Immature natural killer cell (primary cell): ENCODE results near the gene CARD10. TPM values are rescaled to one million over a fixed set of nuclear protein-coding genes. Genes with fewer than 3 reads are reported as not detected.
A peak's percentile ranks its signal among the peaks of the same experiment; 100 is the strongest.

ENCODE experiments used
- DNase-seq, 3 donors: peaks; one replicate each; pipeline ENCODE4 v3.0.0; 2022; ENCODE audit warnings: mixed read lengths in 1 of 3
- H3K27ac Mint-ChIP-seq, 6 donors: one replicate each; pipeline ENCODE4 v1.8.0; 2020; ENCODE audit warnings: mixed read lengths in 6 of 6, mild to moderate bottlenecking in 5 of 6, inconsistent platforms in 4 of 6, moderate library complexity in 3 of 6
- H3K27me3 Mint-ChIP-seq, 3 donors: one replicate each; pipeline ENCODE4 v1.8.0; 2020 to 2021; ENCODE audit warnings: low read depth in 3 of 3, mild to moderate bottlenecking in 3 of 3, mixed read lengths in 3 of 3, moderate library complexity in 3 of 3, inconsistent platforms in 1 of 3
- H3K36me3 Mint-ChIP-seq, 3 donors: one replicate each; pipeline ENCODE4 v1.8.0; 2020; ENCODE audit warnings: mixed read lengths in 3 of 3, inconsistent platforms in 2 of 3, mild to moderate bottlenecking in 2 of 3
- H3K4me1 Mint-ChIP-seq, 2 donors: one replicate each; pipeline ENCODE4 v1.8.0; 2020; ENCODE audit warnings: inconsistent platforms in 2 of 2, mild to moderate bottlenecking in 2 of 2, mixed read lengths in 2 of 2, moderate library complexity in 1 of 2
- H3K4me3 Mint-ChIP-seq, 5 donors: one replicate each; pipeline ENCODE4 v1.8.0; 2020; ENCODE audit warnings: mild to moderate bottlenecking in 5 of 5, mixed read lengths in 5 of 5, inconsistent platforms in 3 of 5, moderate library complexity in 3 of 5
- H3K9me3 Mint-ChIP-seq, 6 donors: one replicate each; pipeline ENCODE4 v1.8.0; 2020; ENCODE audit warnings: mild to moderate bottlenecking in 6 of 6, mixed read lengths in 6 of 6, inconsistent platforms in 4 of 6, moderate library complexity in 3 of 6
- polyA plus RNA-seq, 3 donors: library from polyadenylated mRNA; unstranded; fragments of 300-500 nt; fragmentation: Illumina TruSeq; gene quantifications; one replicate each; pipeline ENCODE4 v1.2.3, GENCODE V29; 2021

Gene CARD10, protein sequence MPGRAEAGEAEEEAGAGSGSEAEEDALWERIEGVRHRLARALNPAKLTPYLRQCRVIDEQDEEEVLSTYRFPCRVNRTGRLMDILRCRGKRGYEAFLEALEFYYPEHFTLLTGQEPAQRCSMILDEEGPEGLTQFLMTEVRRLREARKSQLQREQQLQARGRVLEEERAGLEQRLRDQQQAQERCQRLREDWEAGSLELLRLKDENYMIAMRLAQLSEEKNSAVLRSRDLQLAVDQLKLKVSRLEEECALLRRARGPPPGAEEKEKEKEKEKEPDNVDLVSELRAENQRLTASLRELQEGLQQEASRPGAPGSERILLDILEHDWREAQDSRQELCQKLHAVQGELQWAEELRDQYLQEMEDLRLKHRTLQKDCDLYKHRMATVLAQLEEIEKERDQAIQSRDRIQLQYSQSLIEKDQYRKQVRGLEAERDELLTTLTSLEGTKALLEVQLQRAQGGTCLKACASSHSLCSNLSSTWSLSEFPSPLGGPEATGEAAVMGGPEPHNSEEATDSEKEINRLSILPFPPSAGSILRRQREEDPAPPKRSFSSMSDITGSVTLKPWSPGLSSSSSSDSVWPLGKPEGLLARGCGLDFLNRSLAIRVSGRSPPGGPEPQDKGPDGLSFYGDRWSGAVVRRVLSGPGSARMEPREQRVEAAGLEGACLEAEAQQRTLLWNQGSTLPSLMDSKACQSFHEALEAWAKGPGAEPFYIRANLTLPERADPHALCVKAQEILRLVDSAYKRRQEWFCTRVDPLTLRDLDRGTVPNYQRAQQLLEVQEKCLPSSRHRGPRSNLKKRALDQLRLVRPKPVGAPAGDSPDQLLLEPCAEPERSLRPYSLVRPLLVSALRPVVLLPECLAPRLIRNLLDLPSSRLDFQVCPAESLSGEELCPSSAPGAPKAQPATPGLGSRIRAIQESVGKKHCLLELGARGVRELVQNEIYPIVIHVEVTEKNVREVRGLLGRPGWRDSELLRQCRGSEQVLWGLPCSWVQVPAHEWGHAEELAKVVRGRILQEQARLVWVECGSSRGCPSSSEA
- polyA plus RNA-seq, result under 1 TPM in 2 of 3 donors, not detected in 1; 0.13 to 0.36 TPM

DNA sequence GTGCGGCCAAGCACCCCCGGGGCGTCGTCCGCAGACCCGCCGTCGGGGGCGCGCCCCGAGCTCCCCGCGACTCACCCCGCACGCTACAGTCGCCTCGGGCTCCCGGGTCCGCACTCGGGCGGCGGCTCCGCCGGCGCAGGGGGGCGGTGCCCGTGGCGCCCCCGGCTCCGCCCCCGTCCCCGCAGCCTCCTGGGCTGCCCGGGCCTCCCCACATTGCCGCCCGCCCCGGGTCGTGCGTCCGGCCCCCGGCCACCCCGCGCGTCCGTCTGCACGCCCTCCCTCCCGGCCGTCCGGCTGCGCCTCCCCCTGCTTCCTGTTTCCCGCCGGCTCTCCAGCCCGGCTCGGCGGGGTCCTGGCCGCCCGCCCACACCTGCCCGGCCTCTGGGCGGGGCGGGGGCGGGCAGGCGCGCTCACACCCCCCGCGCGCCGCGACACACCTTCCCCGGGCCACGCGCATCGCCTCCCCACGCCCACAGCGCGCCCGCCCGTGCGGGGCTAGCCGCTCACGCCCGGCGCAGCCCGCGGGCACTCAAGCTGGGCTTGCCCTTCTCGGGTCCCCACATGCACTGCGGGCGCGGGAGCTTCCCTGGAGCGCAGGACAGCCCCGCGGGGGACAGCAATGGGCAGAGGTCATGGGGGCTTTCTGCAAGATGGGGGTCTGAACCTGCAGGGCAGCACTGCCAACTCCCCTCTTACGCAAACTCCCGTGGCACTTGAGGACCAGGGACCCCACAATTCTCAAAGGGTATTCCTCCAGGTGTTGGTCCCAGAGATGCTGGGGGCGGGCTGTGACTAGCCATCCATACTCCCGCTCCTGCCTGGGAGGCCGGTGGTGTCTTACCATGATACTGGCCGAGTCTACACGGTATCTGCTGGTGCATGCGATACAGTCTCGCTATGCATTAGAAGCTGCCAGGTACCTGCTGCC lies at the start of gene CARD10:
Gene CARD10 (minus strand): TSS at position 148 of the 928 bp plus-strand sequence. CDS start 215 bp downstream, outside the sequence.
- Mint-ChIP-seq H3K9me3 (no peaks in the 10 kb centered on the region), H3K4me1 (peaks cover 7 to 10% of the 10 kb centered on the region in 2 donors), H3K36me3 (peaks cover 0 to 3% (median 0%) of the 10 kb centered on the region in 3 donors), H3K27ac (peak within 1 kb of the TSS in 1 of 6 donors; percentile 62), H3K27me3 (peaks cover 9 to 18% (median 14%) of the 10 kb centered on the region in 3 donors), H3K4me3 (peak within 1 kb of the TSS; percentile 70 to 85 (median 83))
- peak in 2 of 3 donors; percentile 11 to 15 for DNase-seq

- Mint-ChIP-seq H3K4me1 (peaks cover 22 to 25% of the 10 kb centered on the region in 2 donors), H3K27ac (no peak overlapping the region), H3K4me3 (no peak overlapping the region), H3K9me3 (no peaks in the 10 kb centered on the region), H3K27me3 (peaks cover 6 to 13% (median 9%) of the 10 kb centered on the region in 3 donors), H3K36me3 (peaks cover 0 to 3% (median 0%) of the 10 kb centered on the region in 3 donors)
- DNase-seq, result no peak
Observed at GRCh38 chr22:37568448-37569008, 49.3 kb upstream of the CARD10 start.

- Mint-ChIP-seq H3K4me1 (peaks cover 22 to 26% of the 10 kb centered on the region in 2 donors), H3K27me3 (peaks cover 6 to 18% (median 13%) of the 10 kb centered on the region in 3 donors), H3K9me3 (no peaks in the 10 kb centered on the region), H3K4me3 (no peak overlapping the region), H3K36me3 (peaks cover 0 to 3% (median 0%) of the 10 kb centered on the region in 3 donors), H3K27ac (no peak overlapping the region)
- DNase-seq, result no peak
Observed at GRCh38 chr22:37568012-37568411, 48.8 kb upstream of the CARD10 start.

DNA sequence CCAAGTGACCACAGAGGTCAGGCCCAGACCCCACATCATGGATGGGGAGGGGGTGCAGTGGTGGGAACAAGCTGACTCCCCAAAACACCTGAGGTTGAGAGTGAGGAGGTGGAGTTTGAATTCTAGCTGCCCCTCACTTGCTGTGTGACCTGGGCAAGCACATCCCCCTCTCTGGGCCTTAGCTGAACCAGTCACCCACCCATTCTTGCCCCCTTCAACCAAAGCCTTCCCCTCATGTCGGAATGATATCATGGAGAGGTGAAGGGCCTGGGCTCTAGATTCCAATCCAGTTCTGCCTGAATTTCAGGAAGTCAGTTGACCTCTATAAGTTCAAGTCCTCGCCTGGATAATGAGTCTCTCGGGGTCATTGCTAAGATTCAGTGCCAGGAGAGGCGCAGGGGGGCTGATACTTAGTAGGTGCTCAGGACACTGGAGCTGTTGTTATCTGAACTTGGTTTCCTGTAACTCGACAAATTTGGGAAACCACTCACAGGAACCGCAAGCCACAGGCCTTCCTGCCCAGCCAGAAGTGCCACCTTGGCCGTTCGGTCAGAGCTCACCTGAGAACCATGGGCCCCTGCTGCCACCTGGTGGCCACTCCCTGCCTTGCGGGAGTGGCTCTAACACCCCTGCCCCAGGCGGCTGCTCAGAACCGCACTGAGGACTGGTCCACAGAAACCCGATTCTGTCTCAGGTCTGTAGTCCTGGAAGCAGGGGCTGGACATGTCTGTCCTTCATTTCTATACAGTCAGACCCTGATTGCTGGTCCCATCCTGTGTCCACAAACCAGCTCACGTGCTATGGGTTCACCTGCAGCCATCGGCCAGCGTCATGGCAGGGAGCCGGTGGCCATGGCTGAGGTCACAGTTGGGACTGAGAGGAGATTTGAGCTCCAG lies 47.9 kb upstream of the CARD10 start:
- Mint-ChIP-seq H3K36me3 (peaks cover 0 to 3% (median 0%) of the 10 kb centered on the region in 3 donors), H3K27ac (peak overlapping the region; percentile 53 to 88 (median 84)), H3K9me3 (no peaks in the 10 kb centered on the region), H3K27me3 (peaks cover 8 to 24% (median 15%) of the 10 kb centered on the region in 3 donors), H3K4me3 (peak overlapping the region; percentile 58 to 82 (median 74)), H3K4me1 (peaks cover 25 to 30% of the 10 kb centered on the region in 2 donors)
- DNase-seq, result peak; percentile 89

DNA sequence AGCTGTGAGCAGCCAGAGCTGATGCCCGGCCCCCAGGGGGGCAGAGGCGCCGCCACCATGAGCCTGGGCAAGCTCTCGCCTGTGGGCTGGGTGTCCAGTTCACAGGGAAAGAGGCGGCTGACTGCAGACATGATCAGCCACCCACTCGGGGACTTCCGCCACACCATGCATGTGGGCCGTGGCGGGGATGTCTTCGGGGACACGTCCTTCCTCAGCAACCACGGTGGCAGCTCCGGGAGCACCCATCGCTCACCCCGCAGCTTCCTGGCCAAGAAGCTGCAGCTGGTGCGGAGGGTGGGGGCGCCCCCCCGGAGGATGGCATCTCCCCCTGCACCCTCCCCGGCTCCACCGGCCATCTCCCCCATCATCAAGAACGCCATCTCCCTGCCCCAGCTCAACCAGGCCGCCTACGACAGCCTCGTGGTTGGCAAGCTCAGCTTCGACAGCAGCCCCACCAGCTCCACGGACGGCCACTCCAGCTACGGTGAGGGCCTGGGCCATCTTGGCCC lies 47.2 kb upstream of the CARD10 start:
- H3K36me3 Mint-ChIP-seq, result peaks cover 0 to 3% (median 0%) of the 10 kb centered on the region in 3 donors
- peaks cover 14 to 30% (median 20%) of the 10 kb centered on the region in 3 donors for H3K27me3 Mint-ChIP-seq
- H3K4me1 Mint-ChIP-seq, result peaks cover 33 to 36% of the 10 kb centered on the region in 2 donors
- DNase-seq, result peak; percentile 71 to 76 (median 72)
- H3K4me3 Mint-ChIP-seq, result peak overlapping the region; percentile 30 to 82 (median 72)
- no peaks in the 10 kb centered on the region for H3K9me3 Mint-ChIP-seq
- H3K27ac Mint-ChIP-seq, result peak overlapping the region in 5 of 6 donors; percentile 53 to 86 (median 80)

GRCh38 chr22:37565830-37566229 lies 46.6 kb upstream of the CARD10 start:
- H3K4me3 Mint-ChIP-seq, result peak overlapping the region; percentile 30 to 82 (median 72)
- peak overlapping the region in 4 of 6 donors; percentile 53 to 86 (median 74) for H3K27ac Mint-ChIP-seq
- DNase-seq, result no peak
- H3K4me1 Mint-ChIP-seq, result peaks cover 34 to 38% of the 10 kb centered on the region in 2 donors
- H3K27me3 Mint-ChIP-seq, result peaks cover 14 to 31% (median 20%) of the 10 kb centered on the region in 3 donors
- H3K9me3 Mint-ChIP-seq, result no peaks in the 10 kb centered on the region
- peaks cover 0 to 3% (median 0%) of the 10 kb centered on the region in 3 donors for H3K36me3 Mint-ChIP-seq

- Mint-ChIP-seq H3K27me3 (peaks cover 19 to 30% (median 20%) of the 10 kb centered on the region in 3 donors), H3K4me1 (peaks cover 34 to 38% of the 10 kb centered on the region in 2 donors), H3K4me3 (no peak overlapping the region), H3K27ac (no peak overlapping the region), H3K36me3 (peaks cover 0 to 3% (median 0%) of the 10 kb centered on the region in 3 donors), H3K9me3 (no peaks in the 10 kb centered on the region)
- no peak for DNase-seq
Observed at GRCh38 chr22:37564111-37564711, 45.0 kb upstream of the CARD10 start.

- Mint-ChIP-seq H3K4me1 (peaks cover 34 to 38% of the 10 kb centered on the region in 2 donors), H3K27me3 (peaks cover 19 to 33% (median 24%) of the 10 kb centered on the region in 3 donors), H3K27ac (no peak overlapping the region)
Observed at GRCh38 chr22:37563153-37564081, 44.2 kb upstream of the CARD10 start.

GRCh38 chr22:37562049-37562875 lies 43.0 kb upstream of the CARD10 start:
- peak overlapping the region; percentile 55 to 83 (median 71) for H3K4me3 Mint-ChIP-seq
- H3K9me3 Mint-ChIP-seq, result no peaks in the 10 kb centered on the region
- H3K36me3 Mint-ChIP-seq, result peaks cover 0 to 3% (median 0%) of the 10 kb centered on the region in 3 donors
- no peak for DNase-seq
- peaks cover 18 to 30% (median 21%) of the 10 kb centered on the region in 3 donors for H3K27me3 Mint-ChIP-seq
- H3K4me1 Mint-ChIP-seq, result peaks cover 30 to 34% of the 10 kb centered on the region in 2 donors
- H3K27ac Mint-ChIP-seq, result no peak overlapping the region

More at GRCh38 chr22:37563153-37564081, 44.2 kb upstream of the CARD10 start:
- Mint-ChIP-seq H3K36me3 (peaks cover 0 to 3% (median 0%) of the 10 kb centered on the region in 3 donors), H3K9me3 (no peaks in the 10 kb centered on the region), H3K4me3 (peak overlapping the region in 1 of 5 donors; percentile 22)
- no peak for DNase-seq
